Renal pelvis (tissue), 4 donors: ENCODE measurements around the gene HDAC4. TPM values are rescaled to one million over a fixed set of nuclear protein-coding genes. Genes with fewer than 3 reads are reported as not detected.

ENCODE experiments used
- DNase-seq: peaks from one replicate; pipeline ENCODE4 v3.0.0-alpha.2; 2013
- polyA plus RNA-seq, 3 donors: library from polyadenylated mRNA; unstranded; fragments of 120-200 nt; gene quantifications; one replicate each; pipeline ENCODE4 v1.2.1, GENCODE V29; 2013; ENCODE audit not compliant: insufficient read length in 3 of 3

The HDAC4 gene
- polyA plus RNA-seq, 3 donors: 13.7 to 23.9 (median 14.0) TPM

DNA sequence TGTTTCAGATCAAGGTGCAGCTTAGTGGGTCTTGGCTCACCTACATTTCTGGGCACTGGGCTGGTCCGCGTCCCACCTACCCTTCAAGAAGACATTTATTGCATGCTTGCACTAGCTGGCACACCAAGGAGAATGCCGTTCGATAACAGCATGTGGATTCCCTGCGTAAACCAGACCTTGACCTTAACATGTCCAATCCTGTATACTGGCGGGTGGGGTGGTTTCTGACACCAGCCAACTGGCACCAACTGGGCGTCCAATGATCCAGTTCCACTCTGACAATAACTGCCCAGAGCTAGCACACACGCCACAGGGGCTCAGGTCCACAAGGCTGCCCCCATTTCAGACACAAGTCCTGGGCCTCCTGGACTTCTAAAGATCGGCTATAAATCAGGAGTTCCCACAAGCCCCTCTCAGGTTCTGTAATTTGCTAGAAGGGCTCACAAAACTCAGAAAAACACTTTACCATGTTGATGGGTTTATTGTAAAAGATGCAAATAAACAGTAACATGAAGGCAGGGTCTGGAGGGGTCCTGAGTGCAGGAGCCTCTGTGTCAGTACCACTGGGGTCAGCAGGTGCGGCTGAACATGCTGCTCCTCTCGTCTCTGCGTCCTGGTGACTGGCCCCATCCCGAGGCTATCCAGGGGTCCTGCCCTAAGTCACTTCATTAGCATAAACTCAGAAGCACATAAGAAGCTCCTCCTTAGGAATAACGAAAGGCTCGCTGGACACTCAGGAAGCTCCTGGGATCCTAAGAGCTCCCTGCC lies 161.8 kb downstream of the HDAC4 start:
- no peak for DNase-seq

DNA sequence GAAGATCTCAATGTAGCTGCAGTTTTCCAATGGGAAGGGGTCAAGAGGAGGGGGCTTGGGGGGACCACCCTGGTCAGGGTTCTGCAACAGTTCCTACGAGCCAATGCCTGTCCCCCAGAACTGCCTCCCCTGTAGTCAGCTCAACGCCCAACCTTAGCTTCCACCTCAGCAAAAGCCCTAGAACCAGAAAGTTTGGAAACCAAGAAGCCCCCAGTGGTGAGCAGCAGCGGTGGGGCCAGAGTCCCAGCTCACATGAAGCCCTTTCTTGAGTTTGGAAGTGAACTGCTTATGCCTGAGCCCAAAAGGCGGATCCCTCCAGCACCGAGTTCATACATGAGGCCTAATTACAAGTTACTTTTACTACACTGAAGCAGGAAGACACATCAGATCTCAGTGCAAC lies 162.4 kb downstream of the HDAC4 start:
- no peak for DNase-seq

- no peak for DNase-seq
Observed at GRCh38 chr2:239236808-239237205, 164.0 kb downstream of the HDAC4 start.

GRCh38 chr2:239236043-239236807 lies 164.6 kb downstream of the HDAC4 start:
- no peak for DNase-seq

DNA sequence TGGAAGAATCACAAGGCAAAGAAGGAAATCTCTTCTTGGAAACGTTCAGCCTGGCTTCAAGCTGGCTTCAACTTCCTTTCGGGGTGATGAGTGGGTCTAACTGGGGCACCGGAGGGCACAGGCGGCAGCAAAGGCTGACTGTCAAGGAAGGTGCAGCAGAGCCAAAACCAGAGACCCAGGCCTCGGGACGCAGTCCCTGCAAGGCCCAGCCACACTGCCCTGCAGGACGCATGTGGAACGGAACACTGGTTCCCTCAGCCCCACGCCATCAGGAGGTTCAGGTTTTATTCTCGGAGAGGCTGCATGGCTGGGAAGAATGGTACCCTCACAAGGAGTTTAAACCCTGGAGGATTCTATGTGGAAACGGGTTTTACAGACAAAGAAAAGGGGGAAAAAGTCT lies 165.5 kb downstream of the HDAC4 start:
- DNase-seq: no peak

DNA sequence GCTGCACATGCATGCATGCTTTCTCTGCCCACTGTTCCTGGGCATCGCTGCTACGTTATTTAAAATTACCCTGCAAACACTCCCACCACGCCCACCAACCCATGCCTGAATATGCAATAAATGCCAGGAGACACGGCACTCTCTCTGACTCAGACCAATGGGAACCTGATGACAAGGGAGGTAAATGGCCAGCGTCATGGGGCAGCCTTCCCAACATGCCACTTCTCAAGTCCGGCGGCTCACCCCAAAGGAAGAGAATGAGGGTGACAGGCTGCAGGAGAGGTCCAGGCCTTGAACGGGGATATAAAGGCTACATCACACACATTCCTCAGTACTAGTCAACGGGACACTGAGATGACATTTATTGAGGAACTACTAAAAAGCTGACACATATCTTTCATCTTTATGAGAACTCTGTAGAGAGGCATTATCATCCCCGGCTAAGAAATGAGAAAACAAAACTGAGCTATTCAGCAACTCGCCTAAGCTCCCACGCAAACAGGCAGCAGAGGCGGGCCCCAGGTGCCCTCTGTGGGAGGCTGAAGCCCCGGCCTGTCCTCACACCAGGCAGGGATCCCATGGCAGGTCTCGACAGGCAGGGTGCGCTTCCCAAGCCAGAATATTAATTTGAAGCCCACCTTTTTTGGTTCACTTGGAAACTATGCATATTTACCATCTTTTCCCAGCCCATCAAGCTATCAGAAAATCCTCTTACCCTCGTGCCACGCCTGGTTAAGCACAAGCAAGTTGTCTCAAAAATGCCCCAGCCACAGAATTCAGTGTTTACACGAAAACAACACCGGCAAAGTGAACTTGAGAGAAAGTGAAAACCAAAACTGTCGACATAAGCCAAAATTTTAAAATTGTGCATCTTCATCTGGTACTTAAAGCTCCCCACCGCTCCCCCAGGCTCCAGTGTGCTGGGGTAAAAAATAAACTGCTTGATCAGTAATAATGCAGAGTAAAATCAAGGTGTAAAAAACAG lies 166.3 kb downstream of the HDAC4 start:
- no peak for DNase-seq

DNA sequence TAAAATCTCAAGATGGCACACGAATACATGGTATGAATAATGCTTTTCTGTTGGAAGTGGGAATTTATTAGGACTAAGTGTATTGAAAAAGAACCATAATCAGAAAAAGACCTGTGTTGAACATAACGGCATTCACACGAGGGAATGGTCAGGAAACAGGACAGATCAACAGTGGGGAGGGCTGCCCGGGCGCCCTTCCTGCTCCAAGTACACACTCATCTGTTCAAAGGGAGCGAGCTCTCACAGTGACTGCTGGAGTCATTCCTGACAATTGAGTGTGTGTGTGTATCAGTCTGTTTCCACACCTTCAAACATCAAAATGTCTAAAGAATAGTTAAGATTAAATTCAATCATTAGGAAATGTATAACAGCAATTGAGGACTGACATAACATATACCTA lies 167.2 kb downstream of the HDAC4 start:
- DNase-seq: no peak

GRCh38 chr2:239232195-239232578 lies 168.6 kb downstream of the HDAC4 start:
- DNase-seq: no peak

- DNase-seq: no peak
Observed at GRCh38 chr2:239231231-239232194, 169.3 kb downstream of the HDAC4 start.

DNA sequence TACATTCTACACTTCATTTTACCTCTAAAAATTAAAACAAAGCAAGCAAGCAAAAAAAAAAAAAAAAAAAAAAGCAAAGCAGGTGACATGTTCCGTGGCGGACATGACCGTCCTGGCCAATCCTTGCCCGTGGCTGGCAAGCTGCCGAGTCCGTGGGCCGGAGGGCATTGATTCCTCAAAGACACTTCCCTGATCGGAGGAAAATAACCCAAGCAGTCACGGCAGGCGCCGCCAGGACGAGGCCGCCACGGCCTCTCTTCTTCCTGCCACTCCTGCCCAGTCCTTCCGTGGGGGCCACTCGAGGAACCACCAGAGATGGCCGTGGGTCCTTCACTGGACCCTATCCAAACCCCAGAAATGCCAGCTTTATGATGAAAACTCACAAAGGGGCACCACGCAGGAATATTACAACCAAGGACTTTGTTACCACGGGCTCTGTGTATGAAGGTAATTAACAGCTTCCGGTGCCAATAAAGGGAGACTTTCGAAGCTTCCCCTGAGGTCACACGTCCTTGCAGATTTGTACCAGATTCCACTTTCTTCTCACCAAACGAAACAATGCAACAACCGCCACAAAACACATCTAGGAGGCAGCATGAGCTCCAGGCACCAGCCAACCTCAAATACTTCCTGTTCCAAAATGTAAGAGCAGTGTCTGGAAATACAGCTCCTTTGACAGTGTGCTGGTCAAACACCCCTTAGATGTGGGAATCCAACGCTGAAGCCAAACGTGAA lies 170.3 kb downstream of the HDAC4 start:
- DNase-seq: no peak

- no peak for DNase-seq
Observed at GRCh38 chr2:239229545-239230279, 171.1 kb downstream of the HDAC4 start.

DNA sequence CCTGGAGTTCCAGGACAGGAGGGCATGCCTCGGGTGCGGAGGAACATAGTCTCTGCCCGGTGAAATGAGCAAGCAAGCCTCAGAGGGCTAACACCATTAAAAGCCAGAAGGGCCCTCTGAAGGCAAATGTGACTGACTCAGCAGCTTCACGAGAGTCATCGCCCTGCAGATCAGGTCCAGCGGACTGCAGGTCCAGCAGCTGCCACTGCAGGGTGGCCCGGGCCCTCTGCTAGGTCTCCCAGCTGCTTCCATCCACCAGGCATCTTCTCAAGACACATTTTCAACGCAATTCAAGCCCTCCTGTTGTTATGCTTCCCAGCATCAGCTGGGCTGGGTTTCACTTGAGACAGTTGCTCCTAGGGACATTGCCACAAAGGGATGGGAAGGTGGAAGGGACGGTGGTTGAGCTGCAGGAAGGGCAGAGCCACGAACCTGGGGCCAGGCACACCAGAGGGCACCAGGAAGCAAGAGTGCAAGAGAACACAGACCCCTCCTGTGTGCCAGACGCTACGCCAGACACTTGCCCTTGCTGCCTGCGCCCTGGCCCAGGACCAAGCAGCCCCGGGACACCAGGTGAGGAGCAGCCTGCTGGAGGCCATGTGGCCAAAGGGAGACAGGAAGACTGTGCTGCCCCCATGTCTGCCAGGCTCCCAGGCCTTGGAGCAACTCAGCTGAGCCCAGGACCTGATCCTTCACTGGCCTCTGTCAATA lies 173.0 kb downstream of the HDAC4 start:
- no peak for DNase-seq

DNA sequence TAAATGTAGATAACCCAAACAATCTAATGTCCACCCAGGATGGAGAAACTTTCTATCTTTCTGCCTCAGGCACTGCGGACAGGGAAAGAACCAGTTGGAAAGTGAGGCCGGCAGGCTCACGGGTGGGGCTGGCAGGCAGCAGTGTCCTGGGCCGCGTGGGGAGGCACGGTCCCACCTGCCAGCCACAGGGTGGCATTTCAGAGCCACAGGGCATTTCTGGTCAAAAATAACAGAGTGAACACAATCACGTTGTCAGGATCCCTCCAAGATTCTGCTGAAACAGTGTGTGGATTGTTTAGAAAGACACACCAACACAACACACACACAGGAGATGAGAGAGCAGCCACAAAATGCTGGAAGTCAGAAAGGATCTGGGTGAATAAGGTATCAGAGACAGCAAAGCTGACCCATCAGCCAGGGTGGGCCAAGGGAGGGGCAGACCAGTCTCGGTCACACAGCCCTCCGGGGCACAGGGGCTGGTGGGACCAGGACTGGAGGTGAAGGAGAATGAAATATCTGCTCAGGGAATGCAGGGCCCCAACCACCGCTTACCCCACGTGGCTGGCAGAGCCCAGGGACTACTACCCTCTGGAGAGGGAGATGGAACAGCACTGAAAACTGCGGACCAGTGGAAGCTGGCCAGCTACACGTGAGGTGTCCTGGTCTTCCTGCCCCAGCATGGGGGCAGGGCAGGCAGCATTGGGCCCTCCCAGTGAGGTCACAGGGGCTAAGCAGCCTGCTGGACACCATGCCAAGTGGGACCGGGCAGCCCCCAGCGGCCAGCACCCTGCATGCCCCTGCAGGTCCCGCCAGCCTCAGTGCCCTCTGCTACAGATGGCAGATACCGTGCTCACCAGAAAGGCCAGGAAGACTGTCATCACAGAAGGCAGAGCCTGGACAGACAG lies 173.9 kb downstream of the HDAC4 start:
- DNase-seq: no peak

- no peak for DNase-seq
Observed at GRCh38 chr2:239225871-239226561, 174.8 kb downstream of the HDAC4 start.

DNA sequence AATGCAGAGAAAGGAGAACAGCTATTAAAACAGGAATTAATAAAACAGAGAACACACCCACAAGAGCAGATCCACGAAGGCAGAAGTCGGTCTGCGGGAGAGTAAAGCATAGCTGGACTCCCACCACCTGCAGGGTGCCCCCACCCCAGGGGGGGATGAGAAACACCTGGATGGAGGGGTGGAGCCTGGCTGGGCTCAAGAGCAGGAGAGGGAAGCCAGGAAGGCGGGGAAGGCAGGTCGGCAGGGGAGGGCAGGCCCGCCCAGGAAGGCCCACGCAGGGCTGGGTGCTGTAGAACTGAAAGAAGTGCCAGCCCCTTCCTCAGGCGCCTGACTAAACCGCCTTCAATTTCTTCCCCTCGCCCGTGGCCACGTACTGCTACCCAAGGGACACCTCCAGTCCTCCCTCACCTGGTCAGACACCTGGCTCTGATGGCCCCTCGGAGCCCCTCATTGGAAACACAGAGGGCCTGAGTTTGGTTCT lies 175.4 kb downstream of the HDAC4 start:
- no peak for DNase-seq

DNA sequence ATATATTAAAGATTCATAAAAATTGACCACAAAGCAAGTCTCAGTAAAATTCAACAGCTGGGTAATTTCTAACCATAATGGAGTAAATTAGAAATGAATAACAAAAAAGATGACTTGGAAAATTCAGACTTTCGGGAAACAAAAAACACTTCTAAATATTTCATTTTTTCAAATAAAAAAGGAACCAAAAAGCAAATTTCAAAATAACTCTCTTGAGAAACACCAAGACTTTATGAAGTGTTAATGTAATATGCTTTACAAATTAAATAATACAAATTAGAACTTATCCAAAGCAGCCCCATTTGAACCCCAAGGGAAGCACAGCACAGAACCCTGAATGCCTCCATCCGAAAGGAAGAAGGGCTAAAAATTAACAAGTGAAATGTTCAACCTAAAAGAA lies 175.9 kb downstream of the HDAC4 start:
- DNase-seq: no peak

DNA sequence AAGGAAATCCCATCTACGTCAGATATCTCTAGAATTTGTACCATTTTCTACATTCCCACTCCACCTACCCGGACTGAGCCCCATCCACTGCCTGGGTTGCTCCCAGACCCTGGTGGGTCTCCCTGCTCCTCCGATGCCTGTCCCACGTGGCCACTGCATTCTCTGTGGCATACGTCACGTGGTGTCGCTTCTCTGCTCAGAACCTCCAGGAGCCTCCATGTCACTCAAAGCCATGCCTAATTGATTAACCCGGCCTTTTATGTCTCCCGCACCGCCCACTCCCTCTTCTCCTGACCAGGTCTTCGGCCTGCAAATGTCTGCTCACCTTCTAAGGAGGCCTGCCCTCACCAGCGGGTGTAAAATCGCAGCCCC lies 176.6 kb downstream of the HDAC4 start:
- DNase-seq: no peak
